CD1c-positive myeloid dendritic cell (primary cell): Measurements from ENCODE around the gene MAN2A1.

Experiments used
- DNase-seq: peaks from one replicate; pipeline ENCODE4 v3.0.0-alpha.2; 2016; ENCODE audit errors: extremely low spot score

The MAN2A1 gene

GRCh38 chr5:109689740-109690241 lies at the start of gene MAN2A1:
Gene MAN2A1 (plus strand): TSS chr5:109689927. CDS start chr5:109690418, 491 bp downstream.
- DNase-seq, result peak; percentile 83

GRCh38 chr5:109640976-109641375 lies 48.8 kb upstream of the MAN2A1 start:
- DNase-seq, result no peak

GRCh38 chr5:109643791-109644350 lies 45.9 kb upstream of the MAN2A1 start:
- no peak for DNase-seq

GRCh38 chr5:109644829-109645228 lies 44.9 kb upstream of the MAN2A1 start:
- DNase-seq, result no peak

GRCh38 chr5:109645707-109646192 lies 44.0 kb upstream of the MAN2A1 start:
- no peak for DNase-seq

- DNase-seq, result no peak
These were observed 40.4 kb upstream of the MAN2A1 start for GRCh38 chr5:109649318-109649717.

GRCh38 chr5:109650493-109650892 lies 39.2 kb upstream of the MAN2A1 start:
- DNase-seq, result no peak

- DNase-seq, result no peak
These were observed 37.6 kb upstream of the MAN2A1 start for GRCh38 chr5:109652096-109652495.

GRCh38 chr5:109653042-109653441 lies 36.7 kb upstream of the MAN2A1 start:
- DNase-seq, result no peak

GRCh38 chr5:109653561-109654239 lies 36.0 kb upstream of the MAN2A1 start:
- no peak for DNase-seq

- peak; percentile 23 for DNase-seq
These were observed 35.3 kb upstream of the MAN2A1 start for GRCh38 chr5:109654455-109654854.

- no peak for DNase-seq
These were observed 33.9 kb upstream of the MAN2A1 start for GRCh38 chr5:109655841-109656240.

GRCh38 chr5:109656829-109657228 lies 32.9 kb upstream of the MAN2A1 start:
- DNase-seq, result peak; percentile 90

- no peak for DNase-seq
These were observed 29.8 kb upstream of the MAN2A1 start for GRCh38 chr5:109659901-109660300.

- no peak for DNase-seq
These were observed 29.4 kb upstream of the MAN2A1 start for GRCh38 chr5:109660301-109660700.

- DNase-seq, result no peak
These were observed 21.5 kb upstream of the MAN2A1 start for GRCh38 chr5:109668237-109668636.

- DNase-seq, result no peak
These were observed 20.9 kb upstream of the MAN2A1 start for GRCh38 chr5:109668668-109669422.

GRCh38 chr5:109669991-109670706 lies 19.6 kb upstream of the MAN2A1 start:
- no peak for DNase-seq

GRCh38 chr5:109671136-109671535 lies 18.6 kb upstream of the MAN2A1 start:
- DNase-seq, result no peak

- DNase-seq, result no peak
These were observed 15.1 kb upstream of the MAN2A1 start for GRCh38 chr5:109674596-109674995.

GRCh38 chr5:109676920-109677319 lies 12.8 kb upstream of the MAN2A1 start:
- no peak for DNase-seq

GRCh38 chr5:109678447-109678846 lies 11.3 kb upstream of the MAN2A1 start:
- no peak for DNase-seq
